Muscle layer of colon (tissue), 2 donors: Measurements from ENCODE around the gene LDLRAD2.

Source experiments
- H3K27ac ChIP-seq: one replicate; pipeline ENCODE4 v1.7.0; 2013; ENCODE audit warnings: low read depth, mild to moderate bottlenecking, low read length, moderate library complexity
- H3K27me3 ChIP-seq, 2 donors: one replicate each; pipeline ENCODE4 v1.7.0; 2013; ENCODE audit warnings: low read length in 2 of 2, mild to moderate bottlenecking in 2 of 2; ENCODE audit not compliant: insufficient read depth in 2 of 2, control insufficient read depth in 1 of 2
- H3K36me3 ChIP-seq: one replicate; pipeline ENCODE4 v1.7.0; 2013; ENCODE audit warnings: mild to moderate bottlenecking, low read length; ENCODE audit not compliant: insufficient read depth
- H3K4me1 ChIP-seq: one replicate; pipeline ENCODE4 v1.7.0; 2013; ENCODE audit warnings: mild to moderate bottlenecking, low read length; ENCODE audit not compliant: insufficient read depth
- H3K4me3 ChIP-seq, 2 donors: one replicate each; pipeline ENCODE4 v1.7.0; 2013; ENCODE audit warnings: low read length in 2 of 2, low read depth in 1 of 2, mild to moderate bottlenecking in 1 of 2, moderate library complexity in 1 of 2
- H3K9ac ChIP-seq: one replicate; pipeline ENCODE4 v1.7.0; 2013; ENCODE audit warnings: low read length
- H3K9me3 ChIP-seq: one replicate; pipeline ENCODE4 v1.7.0; 2013; ENCODE audit warnings: mild to moderate bottlenecking, low read length
- donor health status: abdominal sarcoma.
- donor health status: Adenocarcinoma of cecum.

Gene LDLRAD2

GRCh38 chr1:21786640-21787039 is 25.4 kb upstream of the LDLRAD2 start:
- Histone ChIP-seq H3K9me3 (no peaks in the 10 kb centered on the region), H3K27me3 (no peaks in the 10 kb centered on the region), H3K36me3 (no peaks in the 10 kb centered on the region), H3K4me1 (peaks cover 5% of the 10 kb centered on the region), H3K4me3 (no peak overlapping the region), H3K27ac (no peak overlapping the region), H3K9ac (no peak overlapping the region)

DNA sequence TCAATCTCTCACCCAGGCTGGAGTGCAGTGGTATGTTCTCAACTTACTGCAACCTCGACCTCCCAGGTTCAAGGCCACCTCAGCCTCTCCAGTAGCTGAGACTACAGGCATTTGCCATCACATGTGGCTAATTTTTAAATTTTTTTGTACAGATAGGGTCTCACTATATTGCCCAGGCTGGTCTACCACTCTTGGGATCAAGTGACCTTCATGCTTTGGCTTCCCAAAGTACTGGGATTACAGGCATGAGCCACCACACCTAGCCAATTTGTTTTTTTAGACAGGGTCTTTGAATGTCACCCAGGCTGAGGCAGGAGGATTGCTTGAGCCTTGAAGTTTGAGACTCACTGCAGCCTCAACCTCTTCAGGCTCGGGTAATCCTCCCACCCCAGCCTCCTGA is 19.0 kb upstream of the LDLRAD2 start:
- Histone ChIP-seq H3K27me3 (no peaks in the 10 kb centered on the region), H3K9me3 (no peaks in the 10 kb centered on the region), H3K36me3 (no peaks in the 10 kb centered on the region), H3K4me1 (no peaks in the 10 kb centered on the region), H3K4me3 (no peak overlapping the region), H3K9ac (no peak overlapping the region), H3K27ac (no peak overlapping the region)

- no peaks in the 10 kb centered on the region for H3K27me3 ChIP-seq
- H3K4me3 ChIP-seq, result no peak overlapping the region
- H3K9me3 ChIP-seq, result no peaks in the 10 kb centered on the region
- no peaks in the 10 kb centered on the region for H3K36me3 ChIP-seq
- H3K9ac ChIP-seq, result no peak overlapping the region
- no peak overlapping the region for H3K27ac ChIP-seq
- no peaks in the 10 kb centered on the region for H3K4me1 ChIP-seq
Measured at GRCh38 chr1:21794656-21795055, 17.4 kb upstream of the LDLRAD2 start.

- Histone ChIP-seq H3K9me3 (no peaks in the 10 kb centered on the region), H3K9ac (no peak overlapping the region), H3K27ac (no peak overlapping the region), H3K27me3 (no peaks in the 10 kb centered on the region), H3K4me1 (no peaks in the 10 kb centered on the region), H3K36me3 (no peaks in the 10 kb centered on the region), H3K4me3 (no peak overlapping the region)
Measured at GRCh38 chr1:21795075-21795474, 17.0 kb upstream of the LDLRAD2 start.

DNA sequence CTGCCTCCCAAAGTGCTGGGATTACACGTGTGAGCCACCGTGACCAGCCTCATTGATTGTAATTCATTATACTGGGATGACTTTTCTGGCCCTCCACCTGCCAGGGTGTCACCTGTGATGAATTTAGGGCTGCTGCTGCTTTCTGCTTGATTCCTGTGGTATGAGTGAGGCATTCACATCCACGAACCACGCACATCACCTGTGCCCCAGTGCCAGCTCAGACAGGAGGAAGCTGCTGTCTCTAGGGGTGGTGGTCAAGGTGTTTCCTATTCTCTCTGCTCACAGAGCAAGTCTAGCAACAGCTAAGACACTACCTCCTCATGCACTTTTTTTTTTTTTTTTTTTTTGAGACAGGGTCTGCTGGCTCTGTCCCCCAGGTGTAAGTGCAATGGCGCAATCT is 12.3 kb upstream of the LDLRAD2 start:
- H3K27ac ChIP-seq, result no peak overlapping the region
- no peaks in the 10 kb centered on the region for H3K4me1 ChIP-seq
- H3K36me3 ChIP-seq, result no peaks in the 10 kb centered on the region
- no peak overlapping the region for H3K9ac ChIP-seq
- no peaks in the 10 kb centered on the region for H3K9me3 ChIP-seq
- H3K4me3 ChIP-seq, result no peak overlapping the region
- H3K27me3 ChIP-seq, result no peaks in the 10 kb centered on the region

- H3K36me3 ChIP-seq, result no peaks in the 10 kb centered on the region
- no peaks in the 10 kb centered on the region for H3K9me3 ChIP-seq
- no peak overlapping the region for H3K9ac ChIP-seq
- H3K27ac ChIP-seq, result no peak overlapping the region
- H3K4me3 ChIP-seq, result no peak overlapping the region
- no peaks in the 10 kb centered on the region for H3K4me1 ChIP-seq
- H3K27me3 ChIP-seq, result no peaks in the 10 kb centered on the region
Measured at GRCh38 chr1:21801100-21801499, 11.0 kb upstream of the LDLRAD2 start.

DNA sequence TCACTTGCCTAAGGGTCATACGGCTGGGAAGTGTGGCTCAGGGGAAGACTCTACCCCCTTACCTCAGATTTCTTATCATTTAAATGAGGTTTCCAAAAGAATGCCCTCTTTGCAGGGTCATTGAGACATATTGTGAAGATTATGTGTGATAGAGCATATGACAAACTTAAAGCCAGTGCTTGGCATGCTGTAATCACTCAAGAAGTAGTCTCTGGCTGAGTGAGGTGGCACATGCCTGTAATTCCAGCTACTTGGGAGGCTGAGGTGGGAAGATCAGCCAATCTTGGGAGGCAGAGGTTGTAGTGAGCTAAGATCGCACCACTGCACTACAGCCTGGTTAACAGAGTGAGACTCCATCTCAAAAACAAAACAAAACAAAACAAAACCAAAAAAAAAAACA is 7.5 kb upstream of the LDLRAD2 start:
- Histone ChIP-seq H3K27ac (no peak overlapping the region), H3K4me1 (no peaks in the 10 kb centered on the region), H3K9ac (no peak overlapping the region), H3K36me3 (no peaks in the 10 kb centered on the region), H3K4me3 (no peak overlapping the region), H3K9me3 (no peaks in the 10 kb centered on the region), H3K27me3 (no peaks in the 10 kb centered on the region)

- H3K4me3 ChIP-seq, result no peak overlapping the region
- no peaks in the 10 kb centered on the region for H3K9me3 ChIP-seq
- no peaks in the 10 kb centered on the region for H3K36me3 ChIP-seq
- H3K4me1 ChIP-seq, result no peaks in the 10 kb centered on the region
- H3K27ac ChIP-seq, result no peak overlapping the region
- peaks cover 4 to 8% of the 10 kb centered on the region in 2 donors for H3K27me3 ChIP-seq
- H3K9ac ChIP-seq, result no peak overlapping the region
Measured at GRCh38 chr1:21813542-21813941, 1.5 kb downstream of the LDLRAD2 start.

GRCh38 chr1:21814241-21814918 is 2.3 kb downstream of the LDLRAD2 start:
- Histone ChIP-seq H3K9ac (no peak overlapping the region), H3K9me3 (no peaks in the 10 kb centered on the region), H3K27ac (no peak overlapping the region), H3K27me3 (peaks cover 4 to 8% of the 10 kb centered on the region in 2 donors), H3K4me1 (no peaks in the 10 kb centered on the region), H3K4me3 (peak overlapping the region in 1 of 2 donors; percentile 20), H3K36me3 (no peaks in the 10 kb centered on the region)

GRCh38 chr1:21814981-21815582 is 3.0 kb downstream of the LDLRAD2 start:
- Histone ChIP-seq H3K27me3 (peaks cover 4 to 8% of the 10 kb centered on the region in 2 donors), H3K4me3 (no peak overlapping the region), H3K9me3 (no peaks in the 10 kb centered on the region), H3K27ac (no peak overlapping the region), H3K9ac (no peak overlapping the region), H3K36me3 (no peaks in the 10 kb centered on the region), H3K4me1 (no peaks in the 10 kb centered on the region)

- no peak overlapping the region for H3K9ac ChIP-seq
- H3K4me1 ChIP-seq, result no peaks in the 10 kb centered on the region
- no peak overlapping the region for H3K27ac ChIP-seq
- H3K9me3 ChIP-seq, result no peaks in the 10 kb centered on the region
- peaks cover 4 to 8% of the 10 kb centered on the region in 2 donors for H3K27me3 ChIP-seq
- H3K4me3 ChIP-seq, result no peak overlapping the region
- H3K36me3 ChIP-seq, result peaks cover 5% of the 10 kb centered on the region
Measured at GRCh38 chr1:21815724-21816321, 3.8 kb downstream of the LDLRAD2 start.
